ENCODE results near the gene GALNT13.

GALNT13 gene

GRCh38 chr2:153870308-153870707 is 1.4 kb upstream of the GALNT13 start:
- TF ChIP-seq CTCF (IDR thresholded peaks at IDR 0.05): peak; percentile 27; the same call in 1 of the 2 replicates
- no peak for TF ChIP-seq ZFX (IDR thresholded peaks at IDR 0.05; ENCODE audit: borderline replicate concordance)
- H3K27ac ChIP-seq: no peak overlapping the region

- H3K27ac ChIP-seq: no peak overlapping the region
- TF ChIP-seq ZFX (IDR thresholded peaks at IDR 0.05; ENCODE audit: borderline replicate concordance): no peak
- no peak for TF ChIP-seq CTCF (IDR thresholded peaks at IDR 0.05)
Observed at GRCh38 chr2:153872311-153873051, 759 bp downstream of the GALNT13 start.

- no peak for TF ChIP-seq ZFX (IDR thresholded peaks at IDR 0.05; ENCODE audit: borderline replicate concordance)
- TF ChIP-seq CTCF (IDR thresholded peaks at IDR 0.05): peak; percentile 18; the same call in 1 of the 2 replicates
- no peak overlapping the region for H3K27ac ChIP-seq
Observed at GRCh38 chr2:153873052-153874048, 1.6 kb downstream of the GALNT13 start.

GRCh38 chr2:153875801-153876466 is 4.2 kb downstream of the GALNT13 start:
- TF ChIP-seq CTCF (IDR thresholded peaks at IDR 0.05): no peak
- no peak for TF ChIP-seq ZFX (IDR thresholded peaks at IDR 0.05; ENCODE audit: borderline replicate concordance)
- H3K27ac ChIP-seq: no peak overlapping the region

- TF ChIP-seq CTCF (IDR thresholded peaks at IDR 0.05): no peak
- no peak overlapping the region for H3K27ac ChIP-seq
Observed at GRCh38 chr2:153880926-153881325, 9.2 kb downstream of the GALNT13 start.

GRCh38 chr2:153886833-153887232 is 15.1 kb downstream of the GALNT13 start:
- H3K27ac ChIP-seq: no peak overlapping the region
- no peak for TF ChIP-seq CTCF (IDR thresholded peaks at IDR 0.05)
- TF ChIP-seq ZFX (IDR thresholded peaks at IDR 0.05; ENCODE audit: borderline replicate concordance): no peak
